Tibial nerve (tissue), 4 donors: ENCODE measurements around the gene DMD. TPM values are rescaled to one million over a fixed set of nuclear protein-coding genes. Genes with fewer than 3 reads are reported as not detected.

Experiments used
- DNase-seq, 2 donors: peaks; one replicate each; pipeline ENCODE4 v3.0.0-alpha.2; 2019; ENCODE audit warnings: low spot score in 2 of 2
- H3K27ac ChIP-seq, 4 donors: fragments of 200-600 bp; sonication (generic) in 3 of 4; one replicate each; pipeline ENCODE4 v1.5.1; 2017 to 2019; ENCODE audit warnings: mild to moderate bottlenecking in 1 of 4
- H3K27me3 ChIP-seq, 2 donors: fragments of 200-600 bp; sonication (generic) in 1 of 2; one replicate each; pipeline versions ENCODE4 v1.5.1 to v1.6.0; 2017 to 2019
- H3K36me3 ChIP-seq, 3 donors: fragments of 200-600 bp; sonication (generic); one replicate each; pipeline ENCODE4 v1.5.1; 2018 to 2019
- H3K4me1 ChIP-seq, 4 donors: fragments of 200-600 bp; sonication (generic) in 3 of 4; one replicate each; pipeline ENCODE4 v1.5.1; 2017 to 2019
- H3K4me3 ChIP-seq, 4 donors: fragments of 200-600 bp; sonication (generic) in 3 of 4; one replicate each; pipeline ENCODE4 v1.5.1; 2017 to 2019; ENCODE audit warnings: mild to moderate bottlenecking in 1 of 4, moderate library complexity in 1 of 4
- H3K9me3 ChIP-seq, 4 donors: fragments of 200-600 bp; sonication (generic) in 3 of 4; one replicate each; pipeline ENCODE4 v1.5.1; 2017 to 2019
- CTCF ChIP-seq, 5 experiments: fragments of 200-600 bp in 3 of 5; fragments of 450-650 bp in 2 of 5; sonication (generic) in 3 of 5; IDR thresholded peaks; one replicate each; pipeline ENCODE4 v1.5.1; 2016 to 2019; ENCODE audit warnings: antibody characterized with exemption in 5 of 5, mild to moderate bottlenecking in 3 of 5, moderate library complexity in 2 of 5
- EP300 ChIP-seq, 2 donors: sonication (generic); formaldehyde crosslinking; IDR thresholded peaks; one replicate each; pipeline ENCODE4 v1.6.1; 2017; ENCODE audit warnings: antibody characterized with exemption in 2 of 2, mild to moderate bottlenecking in 1 of 2
- POLR2A ChIP-seq, 2 donors: fragments of 450-650 bp; IDR thresholded peaks; one replicate each; pipeline ENCODE4 v1.6.1; 2017; ENCODE audit warnings: antibody characterized with exemption in 2 of 2, mild to moderate bottlenecking in 2 of 2, moderate library complexity in 2 of 2
- WGBS, 2 donors: methylation state at CpG; one replicate each; pipeline ENCODE4 v1.1.5; 2018; 5-methylcytosine and 5-hydroxymethylcytosine counted together
- total RNA-seq, 4 donors: library from RNA; depleted of rRNA; stranded (reverse); fragments of >200 nt; gene quantifications; one replicate each; pipeline ENCODE4 v1.1.0, GENCODE V29; 2016

DMD gene
- total RNA-seq, 4 donors from 2014 or later = 156 to 345 (median 245) TPM

- TF ChIP-seq POLR2A (IDR thresholded peaks at IDR 0.05) = no peak
- TF ChIP-seq CTCF (IDR thresholded peaks at IDR 0.05) = no peak
- no peak for TF ChIP-seq EP300 (IDR thresholded peaks at IDR 0.05)
- WGBS, 2 donors = 48 to 61% methylated on average over 4 of the region's 4 CpGs
Observed at GRCh38 chrX:32842053-32842452, 369.3 kb downstream of the DMD start.

GRCh38 chrX:32839781-32840180 is 371.6 kb downstream of the DMD start:
- H3K4me1 ChIP-seq = no peaks in the 10 kb centered on the region
- 86 to 94% methylated on average over 6 of the region's 6 CpGs for WGBS, 2 donors
- H3K27ac ChIP-seq = no peak overlapping the region
- no peaks in the 10 kb centered on the region for H3K27me3 ChIP-seq
- H3K4me3 ChIP-seq = no peak overlapping the region
- no peak for TF ChIP-seq CTCF (IDR thresholded peaks at IDR 0.05)
- no peaks in the 10 kb centered on the region for H3K36me3 ChIP-seq
- no peaks in the 10 kb centered on the region for H3K9me3 ChIP-seq
- no peak for DNase-seq

More at GRCh38 chrX:32842053-32842452, 369.3 kb downstream of the DMD start:
- Histone ChIP-seq H3K9me3 (no peaks in the 10 kb centered on the region), H3K36me3 (no peaks in the 10 kb centered on the region), H3K4me1 (no peaks in the 10 kb centered on the region), H3K27me3 (no peaks in the 10 kb centered on the region), H3K27ac (no peak overlapping the region), H3K4me3 (no peak overlapping the region)
- DNase-seq = no peak

- WGBS, 2 donors = 58 to 67% methylated on average over 2 of the region's 2 CpGs
- Histone ChIP-seq H3K4me3 (no peak overlapping the region), H3K36me3 (no peaks in the 10 kb centered on the region), H3K9me3 (no peaks in the 10 kb centered on the region), H3K4me1 (no peaks in the 10 kb centered on the region), H3K27ac (no peak overlapping the region), H3K27me3 (no peaks in the 10 kb centered on the region)
- TF ChIP-seq EP300 (IDR thresholded peaks at IDR 0.05) (no peak), POLR2A (IDR thresholded peaks at IDR 0.05) (no peak), CTCF (IDR thresholded peaks at IDR 0.05) (no peak)
- DNase-seq = no peak
Observed at GRCh38 chrX:32825009-32825408, 386.3 kb downstream of the DMD start.

GRCh38 chrX:32804034-32804433 is 407.3 kb downstream of the DMD start:
- TF ChIP-seq EP300 (IDR thresholded peaks at IDR 0.05) = no peak
- no peak for TF ChIP-seq POLR2A (IDR thresholded peaks at IDR 0.05)
- no peak for TF ChIP-seq CTCF (IDR thresholded peaks at IDR 0.05)
- no peaks in the 10 kb centered on the region for H3K4me1 ChIP-seq
- H3K4me3 ChIP-seq = no peak overlapping the region
- WGBS, 2 donors = 87 to 94% methylated on average over 6 to 10 of the region's 10 CpGs
- no peaks in the 10 kb centered on the region for H3K9me3 ChIP-seq
- H3K27ac ChIP-seq = no peak overlapping the region
- no peaks in the 10 kb centered on the region for H3K27me3 ChIP-seq
- no peaks in the 10 kb centered on the region for H3K36me3 ChIP-seq
- DNase-seq = no peak

GRCh38 chrX:32798990-32799389 is 412.4 kb downstream of the DMD start:
- TF ChIP-seq EP300 (IDR thresholded peaks at IDR 0.05) = no peak
- TF ChIP-seq CTCF (IDR thresholded peaks at IDR 0.05) = no peak
- TF ChIP-seq POLR2A (IDR thresholded peaks at IDR 0.05) = no peak
- no peaks in the 10 kb centered on the region for H3K9me3 ChIP-seq
- no peak overlapping the region for H3K4me3 ChIP-seq
- H3K4me1 ChIP-seq = no peaks in the 10 kb centered on the region
- no peaks in the 10 kb centered on the region for H3K27me3 ChIP-seq
- WGBS, 2 donors = 32 to 48% methylated on average over 3 of the region's 3 CpGs
- H3K36me3 ChIP-seq = no peaks in the 10 kb centered on the region
- DNase-seq = no peak
- no peak overlapping the region for H3K27ac ChIP-seq
